Measurements from ENCODE around the gene PGM3. TPM values are rescaled to one million over a fixed set of nuclear protein-coding genes. Genes with fewer than 3 reads are reported as not detected.
"Not testable (repeated sequence)": the region's sequence is repeated elsewhere in the genome, so short reads cannot be mapped to it uniquely, and the experiment has no call there.

PGM3 gene
- total RNA-seq, 1 donor from 2014 or later, result 31.3 TPM

- no peak for DNase-seq (ENCODE audit: low spot score)
- no peak overlapping the region for H3K27ac Mint-ChIP-seq
- H3K27me3 Mint-ChIP-seq (ENCODE audit: low read depth), result peaks cover 11% of the 10 kb centered on the region
- no peak overlapping the region for H3K4me3 Mint-ChIP-seq (ENCODE audit: low read depth)
- intact Hi-C loops (cut with micrococcal nuclease), result no loop called here
- no peaks in the 10 kb centered on the region for H3K9me3 Mint-ChIP-seq
- H3K4me1 Mint-ChIP-seq (ENCODE audit: low read depth), result peaks cover 9% of the 10 kb centered on the region
- H3K36me3 Mint-ChIP-seq (ENCODE audit: low read depth), result peaks cover 10% of the 10 kb centered on the region
Measured at GRCh38 chr6:83198486-83199172, 5.6 kb upstream of the PGM3 start.

GRCh38 chr6:83193747-83194566 is 892 bp upstream of the PGM3 start:
- H3K4me1 Mint-ChIP-seq (ENCODE audit: low read depth), result peaks cover 17% of the 10 kb centered on the region
- intact Hi-C loops (cut with micrococcal nuclease), result loop anchor here (1.0 to 5.0 kb wide), 3 partner anchors 21 to 947 kb away; partner anchors contain the start of genes DOP1A and IBTK
- peak overlapping the region; percentile 71 for H3K4me3 Mint-ChIP-seq (ENCODE audit: low read depth)
- peaks cover 6% of the 10 kb centered on the region for H3K27me3 Mint-ChIP-seq (ENCODE audit: low read depth)
- DNase-seq (ENCODE audit: low spot score), result peak; percentile 11
- H3K27ac Mint-ChIP-seq, result no peak overlapping the region
- H3K9me3 Mint-ChIP-seq, result no peaks in the 10 kb centered on the region
- H3K36me3 Mint-ChIP-seq (ENCODE audit: low read depth), result peaks cover 25% of the 10 kb centered on the region

GRCh38 chr6:83192456-83192855 is 609 bp downstream of the PGM3 start:
- peaks cover 17% of the 10 kb centered on the region for H3K4me1 Mint-ChIP-seq (ENCODE audit: low read depth)
- H3K4me3 Mint-ChIP-seq (ENCODE audit: low read depth), result peak overlapping the region; percentile 90
- no peaks in the 10 kb centered on the region for H3K9me3 Mint-ChIP-seq
- peaks cover 6% of the 10 kb centered on the region for H3K27me3 Mint-ChIP-seq (ENCODE audit: low read depth)
- intact Hi-C loops (cut with micrococcal nuclease), result loop anchor here (2.0 to 5.0 kb wide), 2 partner anchors 22 to 945 kb away; partner anchors contain the start of gene IBTK
- no peak for DNase-seq (ENCODE audit: low spot score)
- peak overlapping the region; percentile 89 for H3K27ac Mint-ChIP-seq
- H3K36me3 Mint-ChIP-seq (ENCODE audit: low read depth), result peaks cover 32% of the 10 kb centered on the region

GRCh38 chr6:83191974-83192373 is 1.1 kb downstream of the PGM3 start:
- Mint-ChIP-seq H3K4me1 (ENCODE audit: low read depth) (peaks cover 17% of the 10 kb centered on the region), H3K4me3 (ENCODE audit: low read depth) (peak overlapping the region; percentile 90), H3K36me3 (ENCODE audit: low read depth) (peaks cover 32% of the 10 kb centered on the region)
- not testable (repeated sequence) for DNase-seq (ENCODE audit: low spot score); H3K9me3 Mint-ChIP-seq; H3K27ac Mint-ChIP-seq; H3K27me3 Mint-ChIP-seq (ENCODE audit: low read depth)
- intact Hi-C loops (cut with micrococcal nuclease), result loop anchor here (2.0 to 5.0 kb wide), 2 partner anchors 23 to 945 kb away; partner anchors contain the start of gene IBTK

GRCh38 chr6:83190626-83191025 is 2.4 kb downstream of the PGM3 start:
- intact Hi-C loops (cut with micrococcal nuclease), result loop anchor here (5.0 kb wide), 1 partner anchor 943 kb away; the partner anchor contains the start of gene IBTK
- Mint-ChIP-seq H3K27ac (no peak overlapping the region), H3K4me1 (ENCODE audit: low read depth) (peaks cover 18% of the 10 kb centered on the region), H3K9me3 (no peaks in the 10 kb centered on the region), H3K4me3 (ENCODE audit: low read depth) (peak overlapping the region; percentile 56), H3K36me3 (ENCODE audit: low read depth) (peaks cover 32% of the 10 kb centered on the region), H3K27me3 (ENCODE audit: low read depth) (peaks cover 6% of the 10 kb centered on the region)
- no peak for DNase-seq (ENCODE audit: low spot score)

- Mint-ChIP-seq H3K9me3 (no peaks in the 10 kb centered on the region), H3K27ac (no peak overlapping the region), H3K27me3 (ENCODE audit: low read depth) (no peaks in the 10 kb centered on the region), H3K4me1 (ENCODE audit: low read depth) (peaks cover 12% of the 10 kb centered on the region), H3K36me3 (ENCODE audit: low read depth) (peaks cover 45% of the 10 kb centered on the region), H3K4me3 (ENCODE audit: low read depth) (no peak overlapping the region)
- intact Hi-C loops (cut with micrococcal nuclease), result no loop called here
- DNase-seq (ENCODE audit: low spot score), result no peak
Measured at GRCh38 chr6:83188501-83188900, 4.6 kb downstream of the PGM3 start.

GRCh38 chr6:83185096-83185495 is 8.0 kb downstream of the PGM3 start:
- intact Hi-C loops (cut with micrococcal nuclease), result no loop called here
- H3K36me3 Mint-ChIP-seq (ENCODE audit: low read depth), result peaks cover 65% of the 10 kb centered on the region
- H3K27ac Mint-ChIP-seq, result no peak overlapping the region

GRCh38 chr6:83183082-83183828 is 9.8 kb downstream of the PGM3 start:
- no peak for DNase-seq (ENCODE audit: low spot score)
- Mint-ChIP-seq H3K9me3 (no peaks in the 10 kb centered on the region), H3K27ac (no peak overlapping the region), H3K27me3 (ENCODE audit: low read depth) (no peaks in the 10 kb centered on the region), H3K36me3 (ENCODE audit: low read depth) (peaks cover 58% of the 10 kb centered on the region), H3K4me3 (ENCODE audit: low read depth) (no peak overlapping the region), H3K4me1 (ENCODE audit: low read depth) (peaks cover 1% of the 10 kb centered on the region)
- intact Hi-C loops (cut with micrococcal nuclease), result no loop called here

More at GRCh38 chr6:83185096-83185495, 8.0 kb downstream of the PGM3 start:
- Mint-ChIP-seq H3K9me3 (no peaks in the 10 kb centered on the region), H3K4me3 (ENCODE audit: low read depth) (no peak overlapping the region), H3K4me1 (ENCODE audit: low read depth) (peaks cover 2% of the 10 kb centered on the region), H3K27me3 (ENCODE audit: low read depth) (no peaks in the 10 kb centered on the region)
- DNase-seq (ENCODE audit: low spot score), result no peak

- H3K4me1 Mint-ChIP-seq (ENCODE audit: low read depth), result peaks cover 1% of the 10 kb centered on the region
- H3K27me3 Mint-ChIP-seq (ENCODE audit: low read depth), result no peaks in the 10 kb centered on the region
- H3K9me3 Mint-ChIP-seq, result no peaks in the 10 kb centered on the region
- intact Hi-C loops (cut with micrococcal nuclease), result no loop called here
- no peak overlapping the region for H3K27ac Mint-ChIP-seq
- no peak overlapping the region for H3K4me3 Mint-ChIP-seq (ENCODE audit: low read depth)
- DNase-seq (ENCODE audit: low spot score), result no peak
- peaks cover 63% of the 10 kb centered on the region for H3K36me3 Mint-ChIP-seq (ENCODE audit: low read depth)
Measured at GRCh38 chr6:83182114-83182513, 11.0 kb downstream of the PGM3 start.

GRCh38 chr6:83180426-83180950 is 12.6 kb downstream of the PGM3 start:
- DNase-seq (ENCODE audit: low spot score), result no peak
- intact Hi-C loops (cut with micrococcal nuclease), result no loop called here
- Mint-ChIP-seq H3K9me3 (no peaks in the 10 kb centered on the region), H3K4me3 (ENCODE audit: low read depth) (no peak overlapping the region), H3K36me3 (ENCODE audit: low read depth) (peaks cover 65% of the 10 kb centered on the region), H3K27me3 (ENCODE audit: low read depth) (no peaks in the 10 kb centered on the region), H3K4me1 (ENCODE audit: low read depth) (no peaks in the 10 kb centered on the region), H3K27ac (no peak overlapping the region)

- Mint-ChIP-seq H3K27me3 (ENCODE audit: low read depth) (no peaks in the 10 kb centered on the region), H3K9me3 (no peaks in the 10 kb centered on the region), H3K36me3 (ENCODE audit: low read depth) (peaks cover 63% of the 10 kb centered on the region), H3K4me1 (ENCODE audit: low read depth) (no peaks in the 10 kb centered on the region), H3K4me3 (ENCODE audit: low read depth) (no peak overlapping the region), H3K27ac (no peak overlapping the region)
- no peak for DNase-seq (ENCODE audit: low spot score)
- intact Hi-C loops (cut with micrococcal nuclease), result no loop called here
Measured at GRCh38 chr6:83176246-83176645, 16.8 kb downstream of the PGM3 start.

GRCh38 chr6:83169511-83169910 is 23.6 kb downstream of the PGM3 start:
- H3K4me1 Mint-ChIP-seq (ENCODE audit: low read depth), result peaks cover 1% of the 10 kb centered on the region
- DNase-seq (ENCODE audit: low spot score), result no peak
- no peaks in the 10 kb centered on the region for H3K27me3 Mint-ChIP-seq (ENCODE audit: low read depth)
- H3K36me3 Mint-ChIP-seq (ENCODE audit: low read depth), result peaks cover 72% of the 10 kb centered on the region
- no peak overlapping the region for H3K27ac Mint-ChIP-seq
- H3K9me3 Mint-ChIP-seq, result no peaks in the 10 kb centered on the region
- no peak overlapping the region for H3K4me3 Mint-ChIP-seq (ENCODE audit: low read depth)
- intact Hi-C loops (cut with micrococcal nuclease), result no loop called here

All from activated T-helper 2 cell treated with anti-CD3 and anti-CD28 coated beads, Interferon-gamma antibody, Interleukin-2, Interleukin-4, amounts not matched to agents 10 μg/mL and 5 μg/mL and 100 μg/mL, durations not matched to agents 14 hours and 24 hours and 36 hours (primary cell).